Endothelial cell of umbilical vein (primary cell): ENCODE results near the gene OSGIN1. TPM values are rescaled to one million over a fixed set of nuclear protein-coding genes. Genes with fewer than 3 reads are reported as not detected.

Experiments
- BruUV-seq: library from RNA; stranded (reverse); fragments of 400-500 nt; replicated peaks from 2 replicates; lab custom pipeline; 2021; lab: Mats Ljungman, UMichigan
- CTCF ChIA-PET: fragments of 300-600, 350-600 bp; sonication (Branson Sonifier 250); formaldehyde crosslinking; loops from one replicate; lab custom pipeline; 2021; ENCODE audit warnings: antibody characterized with exemption, inconsistent platforms; lab: Charles Lee
- POLR2A ChIA-PET: fragments of 300-600, 350-600 bp; sonication (Branson Sonifier 250); formaldehyde crosslinking; loops from one replicate; lab custom pipeline; 2021; ENCODE audit warnings: antibody characterized with exemption, inconsistent platforms; lab: Charles Lee
- DNase-seq: peaks from one replicate; pipeline ENCODE4 v3.0.0-alpha.2; 2011; ENCODE audit warnings: low read depth, low spot score
- FAIRE-seq: peaks from 2 replicates; lab custom pipeline; 2011; peaks lifted over from hg19 to GRCh38; lab: Jason Lieb, UNC
- H2AFZ ChIP-seq: 2 replicates; pipeline ENCODE4 v1.6.0; 2012; ENCODE audit warnings: low read depth, low read length, control low read depth, inconsistent platforms
- H3K27ac ChIP-seq: 2 replicates; pipeline ENCODE4 v1.5.1; 2011; ENCODE audit warnings: low read depth, mild to moderate bottlenecking, control low read depth, low read length, moderate library complexity; ENCODE audit not compliant: insufficient read depth
- H3K27me3 ChIP-seq, 2 experiments: 2 replicates each; pipeline versions ENCODE4 v1.6.0 to v1.6.1; 2011; ENCODE audit warnings: low read length in 2 of 2, mixed read lengths in 1 of 2; ENCODE audit not compliant: control insufficient read depth in 2 of 2, insufficient read depth in 2 of 2
- H3K36me3 ChIP-seq, 2 experiments: 2 replicates in 1 of 2; 3 replicates in 1 of 2; pipeline ENCODE4 v1.5.1; 2011; ENCODE audit warnings: low read length in 2 of 2, mild to moderate bottlenecking in 1 of 2, moderate library complexity in 1 of 2; ENCODE audit not compliant: control insufficient read depth in 2 of 2, insufficient read depth in 2 of 2; ENCODE audit errors: extremely low read depth in 1 of 2
- H3K4me1 ChIP-seq: 3 replicates; pipeline ENCODE4 v1.5.1; 2011; ENCODE audit warnings: mild to moderate bottlenecking, low read length; ENCODE audit not compliant: control insufficient read depth, insufficient read depth; ENCODE audit errors: extremely low read depth
- H3K4me2 ChIP-seq: 2 replicates; pipeline ENCODE4 v1.6.1; 2011; ENCODE audit warnings: low read length, control low read depth, mixed read lengths; ENCODE audit not compliant: insufficient read depth
- H3K4me3 ChIP-seq, 3 experiments: fragments of 200-600 bp in 1 of 3; sonication (generic), shearing (Covaris generic) in 1 of 3; replicated peaks in 1 of 3; 2 replicates each; pipeline ENCODE4 v1.5.1; 2011 to 2016; ENCODE audit warnings: control low read depth in 3 of 3, low read length in 3 of 3, mild to moderate bottlenecking in 2 of 3, inconsistent platforms in 1 of 3, low read depth in 1 of 3, moderate library complexity in 1 of 3; ENCODE audit not compliant: insufficient read depth in 1 of 3
- H3K79me2 ChIP-seq: 2 replicates; pipeline ENCODE4 v1.6.0; 2012; ENCODE audit warnings: low read length, inconsistent platforms; ENCODE audit not compliant: control insufficient read depth, insufficient read depth
- H3K9ac ChIP-seq: replicated peaks from 2 replicates; pipeline ENCODE3; 2011; ENCODE audit warnings: low read length, control low read depth; ENCODE audit not compliant: insufficient read depth; ENCODE audit errors: extremely low read depth
- H3K9me1 ChIP-seq: replicated peaks from 3 replicates; pipeline ENCODE4 v1.6.0; 2011; ENCODE audit warnings: mild to moderate bottlenecking, low read length; ENCODE audit not compliant: control insufficient read depth, insufficient read depth; ENCODE audit errors: extremely low read depth
- H3K9me3 ChIP-seq: replicated peaks from 2 replicates; pipeline ENCODE4 v1.5.1; 2012; ENCODE audit warnings: low read length, inconsistent platforms; ENCODE audit not compliant: control insufficient read depth, insufficient read depth
- H4K20me1 ChIP-seq: replicated peaks from 2 replicates; pipeline ENCODE3; 2011; ENCODE audit warnings: mild to moderate bottlenecking, low read length; ENCODE audit not compliant: control insufficient read depth, insufficient read depth; ENCODE audit errors: extremely low read depth
- EZH2 ChIP-seq: IDR thresholded peaks from 2 replicates; pipeline ENCODE4 v1.6.1; 2012; ENCODE audit warnings: borderline replicate concordance, low read depth, mild to moderate bottlenecking, moderate library complexity, low read length, inconsistent platforms; ENCODE audit not compliant: severe bottlenecking
- FOS ChIP-seq: IDR thresholded peaks from 2 replicates; pipeline ENCODE4 v1.6.1; 2011; ENCODE audit warnings: mild to moderate bottlenecking, low read length, moderate library complexity, borderline replicate concordance; ENCODE audit not compliant: insufficient read depth
- GATA2 ChIP-seq: IDR thresholded peaks from 2 replicates; pipeline ENCODE4 v1.7.0; 2011; ENCODE audit warnings: low read depth, mild to moderate bottlenecking, moderate library complexity, mixed read lengths, low read length; ENCODE audit not compliant: insufficient read length, insufficient read depth
- JUN ChIP-seq: IDR thresholded peaks from 2 replicates; pipeline ENCODE4 v1.6.1; 2011; ENCODE audit warnings: borderline replicate concordance, low read depth; ENCODE audit not compliant: insufficient read length, insufficient read depth
- MYC ChIP-seq: IDR thresholded peaks from one replicate; pipeline ENCODE4 v1.6.1; 2011; ENCODE audit warnings: mild to moderate bottlenecking, low read depth, low read length
- POLR2A ChIP-seq: IDR thresholded peaks from 2 replicates; pipeline ENCODE4 v1.6.1; 2012; ENCODE audit warnings: low read depth, mild to moderate bottlenecking, control low read depth, low read length
- POLR2AphosphoS5 ChIP-seq: IDR thresholded peaks from 2 replicates; pipeline ENCODE4 v1.6.1; 2012; ENCODE audit warnings: low read depth, mild to moderate bottlenecking, control low read depth, low read length, moderate library complexity; ENCODE audit not compliant: insufficient read depth
- dilution Hi-C: fragments of 300-500 bp; cut with MboI; formaldehyde crosslinking; loops from one replicate; pipeline ENCODE4 v1.15.0; 2019; ENCODE audit warnings: low sequenced_read_pairs; ENCODE audit not compliant: extremely low pct_ligation_motif_present
- intact Hi-C: fragments of 100-400 bp; cut with micrococcal nuclease; formaldehyde crosslinking; loops from one replicate; pipeline ENCODE4 v1.10.0; 2022
- polyA plus RNA-seq, 4 experiments: library from polyadenylated mRNA; depleted of rRNA in 3 of 4; stranded (reverse) in 3 of 4; unstranded in 1 of 4; fragments of >200 nt; gene quantifications; 2 replicates each; pipeline versions ENCODE4 v1.2.1 to v1.2.3, GENCODE V29; 2011 to 2012; ENCODE audit warnings: missing spikeins in 1 of 4
- total RNA-seq: library from RNA; stranded (reverse); gene quantifications from 2 replicates; pipeline ENCODE4 v1.2.3, GENCODE V29; 2021
- TF ChIP-seq, protein P1 (sequence below): IDR thresholded peaks from 2 replicates; pipeline ENCODE4 v1.6.1; 2011; ENCODE audit not compliant: insufficient read depth, insufficient read length
- TF ChIP-seq, protein P2 (sequence below), 2 donors: IDR thresholded peaks; 1 replicate in 1 of 2; 2 replicates in 1 of 2; pipeline ENCODE4 v1.5.1; 2011; ENCODE audit warnings: low read length in 2 of 2, mild to moderate bottlenecking in 2 of 2, moderate library complexity in 2 of 2, control low read depth in 1 of 2, inconsistent platforms in 1 of 2, low read depth in 1 of 2; ENCODE audit not compliant: insufficient read depth in 1 of 2; ENCODE audit errors: extremely low read depth in 1 of 2

The OSGIN1 gene
- total and polyA plus RNA-seq, 2 donors (not counting 3 experiments of a cell fraction or from before 2014, with no cell fraction given), result 9.2 to 11.0 TPM

DNA sequence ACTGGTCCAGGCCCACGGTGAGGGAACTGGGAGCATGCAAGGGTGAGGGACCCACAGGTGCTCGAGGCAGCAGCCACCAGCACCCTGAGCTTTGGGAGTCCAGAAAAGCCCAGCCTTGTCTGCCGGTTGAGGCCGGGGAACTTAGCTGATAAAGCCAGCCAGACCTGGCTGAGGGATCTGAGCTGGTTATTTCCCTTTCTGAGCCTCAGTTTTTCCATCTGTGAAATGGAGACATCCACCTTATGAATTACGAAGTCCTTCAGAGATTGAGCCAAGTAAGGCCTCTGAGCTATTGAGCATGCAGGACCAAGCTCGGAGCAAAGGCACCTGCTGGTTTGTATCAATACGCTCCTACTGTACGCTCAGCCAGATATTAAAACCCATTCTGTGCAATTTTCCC lies 28.8 kb downstream of the OSGIN1 start:
- H3K4me1 ChIP-seq, result no peaks in the 10 kb centered on the region
- no peak overlapping the region for H3K4me3 ChIP-seq
- no peak overlapping the region for H3K4me2 ChIP-seq
- no peaks in the 10 kb centered on the region for H4K20me1 ChIP-seq
- no peak for DNase-seq
- no peaks in the 10 kb centered on the region for H3K9me3 ChIP-seq
- FAIRE-seq, result no peak
- H3K27me3 ChIP-seq, result peaks cover 0 to 1% of the 10 kb centered on the region in 2 experiments
- BruUV-seq, result no TSS peak
- H3K27ac ChIP-seq, result no peak overlapping the region
- no peak overlapping the region for H2AFZ ChIP-seq
- ChIA-PET CTCF (no interaction called here), POLR2A (no interaction called here)
- TF ChIP-seq FOS, result no peak
- TF ChIP-seq POLR2AphosphoS5, result no peak
- H3K9me1 ChIP-seq, result no peaks in the 10 kb centered on the region
- H3K79me2 ChIP-seq, result no peaks in the 10 kb centered on the region
- no peak overlapping the region for H3K9ac ChIP-seq
- dilution Hi-C loops, result no loop called here
- H3K36me3 ChIP-seq, result no peaks in the 10 kb centered on the region
- intact Hi-C loops, result no loop called here

GRCh38 chr16:83983491-83983890 lies 30.5 kb downstream of the OSGIN1 start:
- H3K4me3 ChIP-seq, result no peak overlapping the region
- H3K27ac ChIP-seq, result no peak overlapping the region
- DNase-seq (no peak), FAIRE-seq (no peak)
- BruUV-seq, result no TSS peak
- intact Hi-C loops (no loop called here), dilution Hi-C loops (no loop called here)
- no peaks in the 10 kb centered on the region for H3K9me1 ChIP-seq
- H3K36me3 ChIP-seq, result no peaks in the 10 kb centered on the region
- H3K79me2 ChIP-seq, result no peaks in the 10 kb centered on the region
- CTCF ChIA-PET, result no interaction called here
- H3K4me2 ChIP-seq, result no peak overlapping the region
- TF ChIP-seq, protein P1, sequence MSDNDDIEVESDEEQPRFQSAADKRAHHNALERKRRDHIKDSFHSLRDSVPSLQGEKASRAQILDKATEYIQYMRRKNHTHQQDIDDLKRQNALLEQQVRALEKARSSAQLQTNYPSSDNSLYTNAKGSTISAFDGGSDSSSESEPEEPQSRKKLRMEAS, result no peak
- no peak for TF ChIP-seq POLR2AphosphoS5
- TF ChIP-seq JUN, result no peak
- TF ChIP-seq MYC, result no peak
- TF ChIP-seq EZH2, result no peak
- TF ChIP-seq POLR2A, result no peak
- no peak for TF ChIP-seq GATA2
- TF ChIP-seq, protein P2, sequence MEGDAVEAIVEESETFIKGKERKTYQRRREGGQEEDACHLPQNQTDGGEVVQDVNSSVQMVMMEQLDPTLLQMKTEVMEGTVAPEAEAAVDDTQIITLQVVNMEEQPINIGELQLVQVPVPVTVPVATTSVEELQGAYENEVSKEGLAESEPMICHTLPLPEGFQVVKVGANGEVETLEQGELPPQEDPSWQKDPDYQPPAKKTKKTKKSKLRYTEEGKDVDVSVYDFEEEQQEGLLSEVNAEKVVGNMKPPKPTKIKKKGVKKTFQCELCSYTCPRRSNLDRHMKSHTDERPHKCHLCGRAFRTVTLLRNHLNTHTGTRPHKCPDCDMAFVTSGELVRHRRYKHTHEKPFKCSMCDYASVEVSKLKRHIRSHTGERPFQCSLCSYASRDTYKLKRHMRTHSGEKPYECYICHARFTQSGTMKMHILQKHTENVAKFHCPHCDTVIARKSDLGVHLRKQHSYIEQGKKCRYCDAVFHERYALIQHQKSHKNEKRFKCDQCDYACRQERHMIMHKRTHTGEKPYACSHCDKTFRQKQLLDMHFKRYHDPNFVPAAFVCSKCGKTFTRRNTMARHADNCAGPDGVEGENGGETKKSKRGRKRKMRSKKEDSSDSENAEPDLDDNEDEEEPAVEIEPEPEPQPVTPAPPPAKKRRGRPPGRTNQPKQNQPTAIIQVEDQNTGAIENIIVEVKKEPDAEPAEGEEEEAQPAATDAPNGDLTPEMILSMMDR (IDR thresholded peaks at IDR 0.05; ENCODE audit: extremely low read depth in 1 of 2, insufficient read depth in 1 of 2, low read depth in 1 of 2, low read length in 2 of 2), result no peak
- no peaks in the 10 kb centered on the region for H3K9me3 ChIP-seq
- H3K4me1 ChIP-seq, result no peaks in the 10 kb centered on the region
- H2AFZ ChIP-seq, result no peak overlapping the region
- no peaks in the 10 kb centered on the region for H4K20me1 ChIP-seq
- POLR2A ChIA-PET, result no interaction called here
- H3K9ac ChIP-seq, result no peak overlapping the region
- H3K27me3 ChIP-seq, result peaks cover 2 to 7% of the 10 kb centered on the region in 2 experiments
